H1 (cell line): Measurements from ENCODE around the gene BHLHE23. TPM values are rescaled to one million over a fixed set of nuclear protein-coding genes. Genes with fewer than 3 reads are reported as not detected.

Experiments used
- CTCF ChIA-PET: fragments of 300-600 bp; sonication (Branson Sonifier 250); formaldehyde crosslinking; loops from one replicate; lab custom pipeline; 2021; ENCODE audit not compliant: partially characterized antibody; lab: Charles Lee
- POLR2A ChIA-PET: fragments of 300-600 bp; sonication (Branson Sonifier 250); formaldehyde crosslinking; loops from one replicate; lab custom pipeline; 2021; ENCODE audit warnings: inconsistent platforms; ENCODE audit not compliant: partially characterized antibody; lab: Charles Lee
- DNase-seq, 2 experiments: peaks; one replicate each; pipeline versions ENCODE4 v3.0.0 to v3.0.0-alpha.2; 2010 to 2022; ENCODE audit warnings: low spot score in 2 of 2, low read depth in 1 of 2, mixed read lengths in 1 of 2
- FAIRE-seq: peaks from 2 replicates; lab custom pipeline; 2011; peaks lifted over from hg19 to GRCh38; lab: Jason Lieb, UNC
- H2AFZ ChIP-seq: 2 replicates; pipeline ENCODE4 v1.8.1; 2012; ENCODE audit warnings: low read length, inconsistent platforms
- H2AK5ac ChIP-seq: 2 replicates; pipeline ENCODE4 v1.6.1; 2013; ENCODE audit warnings: low read depth, low read length
- H2BK120ac ChIP-seq: replicated peaks from 2 replicates; pipeline ENCODE3; 2013; ENCODE audit warnings: low read depth, low read length, inconsistent platforms
- H2BK12ac ChIP-seq: 2 replicates; pipeline ENCODE4 v1.6.1; 2013; ENCODE audit warnings: low read depth, low read length
- H2BK15ac ChIP-seq: 2 replicates; pipeline ENCODE4 v1.6.1; 2013; ENCODE audit warnings: low read length
- H2BK20ac ChIP-seq: 2 replicates; pipeline ENCODE4 v1.6.1; 2013; ENCODE audit warnings: low read length
- H2BK5ac ChIP-seq: 2 replicates; pipeline ENCODE4 v1.6.1; 2013; ENCODE audit warnings: low read depth, low read length
- H3K14ac ChIP-seq: 2 replicates; pipeline ENCODE4 v1.6.1; 2013; ENCODE audit warnings: inconsistent platforms; ENCODE audit not compliant: insufficient read length
- H3K18ac ChIP-seq: 2 replicates; pipeline ENCODE4 v1.6.1; 2013; ENCODE audit warnings: low read length; ENCODE audit errors: extremely low read depth
- H3K23ac ChIP-seq: 2 replicates; pipeline ENCODE4 v1.6.1; 2013; ENCODE audit warnings: inconsistent platforms; ENCODE audit not compliant: insufficient read length
- H3K23me2 ChIP-seq: 2 replicates; pipeline ENCODE4 v1.6.1; 2013; ENCODE audit warnings: low read depth, low read length
- H3K27ac ChIP-seq: 2 replicates; pipeline ENCODE4 v1.6.1; 2011; ENCODE audit warnings: low read depth, low read length, inconsistent platforms
- H3K27me3 ChIP-seq, 4 experiments: replicated peaks in 1 of 4; 1 replicate in 1 of 4; 2 replicates in 3 of 4; pipeline versions ENCODE4 v1.6.1 to v1.8.1; 2011 to 2013; ENCODE audit warnings: low read length in 3 of 4, mild to moderate bottlenecking in 3 of 4, inconsistent platforms in 2 of 4, mixed read lengths in 2 of 4, moderate library complexity in 1 of 4; ENCODE audit not compliant: control insufficient read depth in 3 of 4, insufficient read depth in 3 of 4; ENCODE audit errors: extremely low read depth in 1 of 4
- H3K36me3 ChIP-seq, 4 experiments: 2 replicates each; pipeline versions ENCODE4 v1.6.1 to v1.8.1; 2011 to 2013; ENCODE audit warnings: mild to moderate bottlenecking in 4 of 4, low read length in 3 of 4, moderate library complexity in 2 of 4, control low read depth in 1 of 4, inconsistent platforms in 1 of 4; ENCODE audit not compliant: insufficient read depth in 4 of 4, control insufficient read depth in 2 of 4
- H3K4ac ChIP-seq: replicated peaks from 2 replicates; pipeline ENCODE3; 2013; ENCODE audit warnings: low read length, low read depth, mixed read lengths, inconsistent platforms; ENCODE audit not compliant: insufficient read length
- H3K4me1 ChIP-seq, 4 experiments: replicated peaks in 1 of 4; 1 replicate in 1 of 4; 2 replicates in 3 of 4; pipeline versions ENCODE4 v1.6.1 to v1.8.1; 2011 to 2013; ENCODE audit warnings: low read length in 3 of 4, inconsistent platforms in 2 of 4, mixed read lengths in 1 of 4; ENCODE audit not compliant: insufficient read depth in 4 of 4, control insufficient read depth in 3 of 4
- H3K4me2 ChIP-seq, 2 experiments: 2 replicates each; pipeline versions ENCODE4 v1.6.1 to v1.8.1; 2011 to 2013; ENCODE audit warnings: low read depth in 2 of 2, low read length in 2 of 2, control low read depth in 1 of 2, inconsistent platforms in 1 of 2, mild to moderate bottlenecking in 1 of 2; ENCODE audit not compliant: insufficient read depth in 1 of 2
- H3K4me3 ChIP-seq, 4 experiments: fragments of 200-600, 300-600 bp in 1 of 4; sonication (generic), shearing (Covaris generic), sonication (Bioruptor Twin) in 1 of 4; 2 replicates each; pipeline versions ENCODE4 v1.5.1 to v1.8.1; 2011 to 2016; ENCODE audit warnings: low read length in 4 of 4, low read depth in 3 of 4, control low read depth in 2 of 4, inconsistent platforms in 2 of 4, mild to moderate bottlenecking in 2 of 4, mixed read lengths in 1 of 4, moderate library complexity in 1 of 4; ENCODE audit not compliant: insufficient read depth in 2 of 4; ENCODE audit errors: extremely low read depth in 1 of 4
- H3K56ac ChIP-seq: replicated peaks from 2 replicates; pipeline ENCODE3; 2013; ENCODE audit warnings: low read depth, mild to moderate bottlenecking, mixed read lengths, low read length, inconsistent platforms; ENCODE audit not compliant: insufficient read length
- H3K79me1 ChIP-seq: 2 replicates; pipeline ENCODE4 v1.6.1; 2013; ENCODE audit warnings: low read depth, low read length, control low read depth
- H3K79me2 ChIP-seq, 2 experiments: 2 replicates each; pipeline versions ENCODE4 v1.6.1 to v1.8.1; 2012 to 2013; ENCODE audit warnings: low read length in 2 of 2, mild to moderate bottlenecking in 2 of 2, inconsistent platforms in 1 of 2; ENCODE audit not compliant: insufficient read depth in 2 of 2, control insufficient read depth in 1 of 2
- H3K9ac ChIP-seq, 4 experiments: replicated peaks in 1 of 4; 1 replicate in 1 of 4; 2 replicates in 3 of 4; pipeline versions ENCODE4 v1.6.1 to v1.8.1; 2011 to 2013; ENCODE audit warnings: low read depth in 3 of 4, low read length in 3 of 4, control low read depth in 2 of 4, mild to moderate bottlenecking in 2 of 4, moderate library complexity in 2 of 4, inconsistent platforms in 1 of 4; ENCODE audit errors: extremely low read depth in 1 of 4
- H3K9me3 ChIP-seq, 2 experiments: 2 replicates each; pipeline versions ENCODE4 v1.6.1 to v1.8.1; 2012 to 2013; ENCODE audit warnings: mild to moderate bottlenecking in 2 of 2, moderate library complexity in 2 of 2, control low read depth in 1 of 2, inconsistent platforms in 1 of 2, low read depth in 1 of 2, low read length in 1 of 2, mixed read lengths in 1 of 2; ENCODE audit not compliant: insufficient read depth in 2 of 2
- H4K20me1 ChIP-seq, 2 experiments: replicated peaks in 1 of 2; 2 replicates each; pipeline versions ENCODE3 to v1.8.1; 2011 to 2013; ENCODE audit warnings: inconsistent platforms in 2 of 2, low read length in 2 of 2, mild to moderate bottlenecking in 1 of 2; ENCODE audit not compliant: insufficient read depth in 2 of 2, control insufficient read depth in 1 of 2
- H4K5ac ChIP-seq: 2 replicates; pipeline ENCODE4 v1.6.1; 2013; ENCODE audit warnings: low read length, low read depth, mixed read lengths, inconsistent platforms; ENCODE audit not compliant: insufficient read length
- H4K8ac ChIP-seq: 2 replicates; pipeline ENCODE4 v1.8.0; 2013; ENCODE audit warnings: mild to moderate bottlenecking, moderate library complexity, low read length, inconsistent platforms; ENCODE audit not compliant: insufficient read depth; ENCODE audit errors: extremely low read depth
- H4K91ac ChIP-seq: replicated peaks from 2 replicates; pipeline ENCODE3; 2013; ENCODE audit warnings: low read length, mixed read lengths, inconsistent platforms; ENCODE audit not compliant: insufficient read length
- ASH2L ChIP-seq: fragments of 200-600, 300-600 bp; sonication (generic); IDR thresholded peaks from one replicate; pipeline ENCODE4 v1.7.1; 2017; ENCODE audit warnings: low read length
- BRCA1 ChIP-seq: IDR thresholded peaks from 2 replicates; pipeline ENCODE4 v1.6.1; 2012; ENCODE audit warnings: low read depth, low read length, improper control_type of control experiment
- CTBP2 ChIP-seq: IDR thresholded peaks from 2 replicates; pipeline ENCODE4 v1.7.0; 2011; ENCODE audit warnings: borderline replicate concordance, mild to moderate bottlenecking, moderate library complexity, mixed read lengths, low read length; ENCODE audit not compliant: insufficient read depth, insufficient read length
- GABPA ChIP-seq: IDR thresholded peaks from 2 replicates; pipeline ENCODE4 v1.6.1; 2011; ENCODE audit warnings: mild to moderate bottlenecking, low read length, moderate library complexity, borderline replicate concordance; ENCODE audit not compliant: insufficient read depth
- HDAC2 ChIP-seq, 2 experiments: fragments of 300-600 bp in 1 of 2; sonication (generic) in 1 of 2; IDR thresholded peaks; 2 replicates each; pipeline ENCODE4 v1.6.1; 2011 to 2012; ENCODE audit warnings: low read depth in 2 of 2, low read length in 2 of 2, mild to moderate bottlenecking in 2 of 2, moderate library complexity in 2 of 2, borderline replicate concordance in 1 of 2, inconsistent platforms in 1 of 2
- JUN ChIP-seq: IDR thresholded peaks from 2 replicates; pipeline ENCODE4 v1.6.1; 2011; ENCODE audit warnings: low read depth, mild to moderate bottlenecking, improper control_type of control experiment, low read length
- KDM1A ChIP-seq: fragments of 200-600, 300-600 bp; sonication (generic); IDR thresholded peaks from 2 replicates; pipeline ENCODE4 v1.7.1; 2016; ENCODE audit warnings: mild to moderate bottlenecking, low read length, borderline replicate concordance
- POU5F1 ChIP-seq: IDR thresholded peaks from 2 replicates; pipeline ENCODE4 v1.6.1; 2011; ENCODE audit warnings: low read depth, mild to moderate bottlenecking, low read length, moderate library complexity
- RXRA ChIP-seq: IDR thresholded peaks from 2 replicates; pipeline ENCODE4 v1.6.1; 2011; ENCODE audit warnings: low read depth, mild to moderate bottlenecking, low read length, moderate library complexity; ENCODE audit not compliant: insufficient read depth
- SAP30 ChIP-seq: fragments of 300-600 bp; sonication (generic); IDR thresholded peaks from 2 replicates; pipeline ENCODE4 v1.7.1; 2012; ENCODE audit warnings: low read length, moderate library complexity, mild to moderate bottlenecking, inconsistent platforms; ENCODE audit not compliant: insufficient read depth, insufficient replicate concordance
- TCF12 ChIP-seq: IDR thresholded peaks from 2 replicates; pipeline ENCODE4 v1.6.1; 2011; ENCODE audit warnings: low read depth, mild to moderate bottlenecking, low read length
- WGBS, 2 experiments: shearing (Covaris generic) in 1 of 2; methylation state at CpG; one replicate each; pipeline versions ENCODE4 v1.1.6 to v1.1.7; 2013 to 2015; ENCODE audit warnings: low lambda C conversion rate in 2 of 2, mixed read lengths in 2 of 2, inconsistent platforms in 1 of 2, low coverage in 1 of 2, missing lambda C conversion rate in 1 of 2; ENCODE audit not compliant: insufficient replicate concordance in 2 of 2, insufficient coverage in 1 of 2, insufficient read length in 1 of 2; ENCODE audit errors: extremely low coverage in 1 of 2, missing lambda C conversion rate in 1 of 2; 5-methylcytosine and 5-hydroxymethylcytosine counted together
- polyA plus RNA-seq, 7 experiments: library from polyadenylated mRNA; depleted of rRNA in 3 of 7; stranded (reverse) in 5 of 7; unstranded in 2 of 7; fragments of >200 nt in 5 of 7; fragments of 200-250 nt in 2 of 7; gene quantifications; 1 replicate in 5 of 7; 2 replicates in 1 of 7; 4 replicates in 1 of 7; pipeline versions ENCODE4 v1.2.1 to v1.2.3, GENCODE V29; 2011 to 2013; ENCODE audit warnings: missing spikeins in 2 of 7, mixed read lengths in 2 of 7
- total RNA-seq: library from RNA; stranded (reverse); fragmentation: NEBNext Ultra II Directional; extraction: Animal tissue kit (Norgen Biotek cat#: 25700); gene quantifications from 2 replicates; pipeline ENCODE4 v1.2.1, GENCODE V29; 2021

BHLHE23 gene
- total and polyA plus RNA-seq, 2 of the 8 experiments (the other 6 are each of a cell fraction or from before 2014, with no cell fraction given): 0.47 TPM; not detected in 1

GRCh38 chr20:63009988-63010769, 3.4 kb upstream of the BHLHE23 start:
- Histone ChIP-seq H3K23me2 (peaks cover 1% of the 10 kb centered on the region; the same call in 1 of the 2 replicates), H4K91ac (no peak overlapping the region), H2AFZ (no peak overlapping the region), H4K20me1 (peaks cover 4 to 6% of the 10 kb centered on the region in 2 experiments), H2BK120ac (no peak overlapping the region), H3K9ac (no peak overlapping the region), H2BK12ac (peak overlapping the region; percentile 87; the same call in 1 of the 2 replicates), H3K56ac (no peak overlapping the region), H4K8ac (peak overlapping the region; percentile 80; the same call in 1 of the 2 replicates), H3K4me2 (no peak overlapping the region), H3K14ac (no peak overlapping the region), H3K4me1 (peaks cover 0 to 30% (median 19%) of the 10 kb centered on the region in 4 experiments; a peak in 6 of 7 replicates), H3K23ac (no peak overlapping the region), H2BK20ac (no peak overlapping the region), H3K4ac (no peak overlapping the region), H3K27ac (no peak overlapping the region), H3K36me3 (peaks cover 0 to 12% (median 0%) of the 10 kb centered on the region in 4 experiments; a peak in 1 of 8 replicates), H3K79me1 (no peaks in the 10 kb centered on the region), H3K79me2 (no peaks in the 10 kb centered on the region), H2BK15ac (peak overlapping the region; percentile 72; the same call in 1 of the 2 replicates), H3K18ac (no peak overlapping the region), H3K27me3 (peaks cover 42 to 65% (median 52%) of the 10 kb centered on the region in 4 experiments), H3K4me3 (no peak overlapping the region), H2AK5ac (no peak overlapping the region), H3K9me3 (peaks cover 5 to 8% of the 10 kb centered on the region in 2 experiments), H4K5ac (no peak overlapping the region), H2BK5ac (no peak overlapping the region)
- POLR2A ChIA-PET: interaction anchor here (1.0 to 1.8 kb wide), 4 partner anchors 32 to 149 kb away, joined by 3 to 5 read pairs (median 4); partner anchors contain the start of genes GID8 and TCFL5
- 82% methylated on average over 28 of the region's 30 CpGs; no CpG with 5 or more reads in 1 of the 2 experiments for WGBS, 2 experiments
- no peak for DNase-seq
- CTCF ChIA-PET: interaction anchor here (0.7 to 4.0 kb wide), 14 partner anchors 9 to 187 kb away, joined by 3 to 53 read pairs (median 5); partner anchors contain the start of gene SLC17A9
- no peak for FAIRE-seq
- TF ChIP-seq RXRA (no peak), TCF12 (no peak), JUN (no peak), BRCA1 (no peak), POU5F1 (no peak), SAP30 (no peak), KDM1A (no peak), ASH2L (no peak), CTBP2 (no peak), GABPA (no peak), HDAC2 (IDR thresholded peaks at IDR 0.05; ENCODE audit: borderline replicate concordance in 1 of 2, low read depth in 2 of 2, low read length in 2 of 2) (no peak)
